Hepatocyte (in vitro differentiated cells): ENCODE results near the gene SNW1. TPM values are rescaled to one million over a fixed set of nuclear protein-coding genes. Genes with fewer than 3 reads are reported as not detected.
"Not testable (repeated sequence)": the region's sequence is repeated elsewhere in the genome, so short reads cannot be mapped to it uniquely, and the experiment has no call there.

Experiments
- DNase-seq: peaks from one replicate; pipeline ENCODE4 v3.0.0-alpha.2; 2016; ENCODE audit warnings: low spot score
- H2AFZ ChIP-seq: fragments of 200-600 bp; sonication (generic); 2 replicates; pipeline ENCODE4 v1.6.0; 2016; ENCODE audit warnings: antibody characterized with exemption, mild to moderate bottlenecking
- H3K27ac ChIP-seq: fragments of 200-600 bp; sonication (generic); 2 replicates; pipeline ENCODE4 v1.5.1; 2016; ENCODE audit warnings: mild to moderate bottlenecking
- H3K27me3 ChIP-seq: fragments of 200-600 bp; sonication (generic); 2 replicates; pipeline ENCODE4 v1.6.1; 2016
- H3K36me3 ChIP-seq: fragments of 200-600 bp; sonication (generic); replicated peaks from 2 replicates; pipeline ENCODE4 v1.5.1; 2016; ENCODE audit warnings: low read depth; ENCODE audit not compliant: insufficient read depth
- H3K4me1 ChIP-seq: fragments of 200-600 bp; sonication (generic); 2 replicates; pipeline ENCODE4 v1.5.1; 2016; ENCODE audit warnings: mild to moderate bottlenecking, moderate library complexity; ENCODE audit not compliant: insufficient read depth
- H3K4me2 ChIP-seq: fragments of 200-600 bp; sonication (generic); 2 replicates; pipeline ENCODE4 v1.6.0; 2016
- H3K4me3 ChIP-seq: fragments of 200-600 bp; sonication (generic); 2 replicates; pipeline ENCODE4 v1.5.1; 2016; ENCODE audit warnings: mild to moderate bottlenecking
- H3K79me2 ChIP-seq: fragments of 200-600 bp; sonication (generic); 2 replicates; pipeline ENCODE4 v1.6.0; 2017; ENCODE audit warnings: mild to moderate bottlenecking
- H3K9me2 ChIP-seq: fragments of 200-600 bp; sonication (generic); replicated peaks from 2 replicates; pipeline ENCODE4 v1.6.0; 2017; ENCODE audit warnings: mild to moderate bottlenecking; ENCODE audit not compliant: insufficient read depth
- H3K9me3 ChIP-seq: fragments of 200-600 bp; sonication (generic); 2 replicates; pipeline ENCODE4 v1.5.1; 2016; ENCODE audit warnings: low read depth, mild to moderate bottlenecking
- H4K20me1 ChIP-seq: fragments of 200-600 bp; sonication (generic); 2 replicates; pipeline ENCODE4 v1.6.0; 2016; ENCODE audit warnings: mild to moderate bottlenecking; ENCODE audit not compliant: insufficient read depth, poor library complexity, severe bottlenecking
- CTCF ChIP-seq: fragments of 200-600 bp; sonication (generic); IDR thresholded peaks from 2 replicates; pipeline ENCODE4 v1.5.1; 2016; ENCODE audit warnings: antibody characterized with exemption, mild to moderate bottlenecking; ENCODE audit not compliant: poor library complexity
- EZH2 ChIP-seq: fragments of 200-600 bp; sonication (generic); IDR thresholded peaks from 2 replicates; pipeline ENCODE4 v1.6.1; 2016; ENCODE audit warnings: antibody characterized with exemption, mild to moderate bottlenecking, borderline replicate concordance
- EZH2phosphoT487 ChIP-seq: fragments of 200-600 bp; sonication (generic); IDR thresholded peaks from one replicate; pipeline ENCODE4 v1.6.1; 2018; ENCODE audit warnings: antibody characterized with exemption, mild to moderate bottlenecking, low read depth, moderate library complexity; ENCODE audit not compliant: unreplicated experiment, severe bottlenecking
- whole genome bisulfite sequencing: methylation state at CpG from one replicate; pipeline ENCODE4 v1.1.6; 2016; ENCODE audit warnings: low lambda C conversion rate; ENCODE audit errors: missing lambda C conversion rate; 5-methylcytosine and 5-hydroxymethylcytosine counted together
- polyA plus RNA-seq: library from polyadenylated mRNA; unstranded; fragments of >200 nt; fragmentation: Nextera tagmentation; extraction: Ambion mirVana; gene quantifications from 2 replicates; pipeline ENCODE4 v1.2.1, GENCODE V29; 2016
- total RNA-seq: library from RNA; depleted of rRNA; stranded (reverse); fragments of >200 nt; gene quantifications from 2 replicates; pipeline ENCODE4 v1.2.3, GENCODE V29; 2014

Gene SNW1
- total and polyA plus RNA-seq, 2 experiments from 2014 or later: 47.7 to 54.0 TPM

- Histone ChIP-seq H3K36me3 (no peaks in the 10 kb centered on the region), H3K79me2 (peaks cover 40% of the 10 kb centered on the region), H3K27ac (peak overlapping the region; percentile 23), H2AFZ (peak overlapping the region; percentile 95), H3K4me1 (peaks cover 3% of the 10 kb centered on the region), H3K9me3 (no peaks in the 10 kb centered on the region), H3K27me3 (no peaks in the 10 kb centered on the region), H3K9me2 (no peaks in the 10 kb centered on the region), H3K4me3 (peak overlapping the region; percentile 54), H4K20me1 (peaks cover 25% of the 10 kb centered on the region), H3K4me2 (peak overlapping the region; percentile 79)
- WGBS: 6% methylated on average over 24 of the region's 24 CpGs
- TF ChIP-seq EZH2phosphoT487 (no peak), CTCF (peak; percentile 8), EZH2 (no peak)
- peak; percentile 11 for DNase-seq
Measured at GRCh38 chr14:77761205-77761931, 412 bp upstream of the SNW1 start.

- 77% methylated on average over 3 of the region's 3 CpGs for WGBS
- Histone ChIP-seq H4K20me1 (peaks cover 21% of the 10 kb centered on the region), H3K27me3 (no peaks in the 10 kb centered on the region), H3K4me1 (no peaks in the 10 kb centered on the region), H3K36me3 (no peaks in the 10 kb centered on the region), H3K27ac (no peak overlapping the region), H3K9me2 (no peaks in the 10 kb centered on the region), H3K4me3 (no peak overlapping the region), H3K9me3 (no peaks in the 10 kb centered on the region), H3K4me2 (no peak overlapping the region), H3K79me2 (peaks cover 50% of the 10 kb centered on the region), H2AFZ (no peak overlapping the region)
- no peak for TF ChIP-seq CTCF
- TF ChIP-seq EZH2phosphoT487: no peak
- no peak for TF ChIP-seq EZH2
- no peak for DNase-seq
Measured at GRCh38 chr14:77752799-77753516, 8.0 kb downstream of the SNW1 start.

GRCh38 chr14:77752266-77752665, 8.7 kb downstream of the SNW1 start:
- H4K20me1 ChIP-seq: peaks cover 17% of the 10 kb centered on the region
- no peaks in the 10 kb centered on the region for H3K4me1 ChIP-seq
- no peaks in the 10 kb centered on the region for H3K9me2 ChIP-seq
- no peak overlapping the region for H3K27ac ChIP-seq
- WGBS: 97% methylated on average over 2 of the region's 2 CpGs
- TF ChIP-seq CTCF (no peak), EZH2 (no peak), EZH2phosphoT487 (no peak)
- no peak overlapping the region for H3K4me3 ChIP-seq
- no peaks in the 10 kb centered on the region for H3K36me3 ChIP-seq
- peaks cover 44% of the 10 kb centered on the region for H3K79me2 ChIP-seq
- no peak overlapping the region for H2AFZ ChIP-seq
- no peaks in the 10 kb centered on the region for H3K9me3 ChIP-seq
- no peak for DNase-seq
- no peaks in the 10 kb centered on the region for H3K27me3 ChIP-seq
- H3K4me2 ChIP-seq: no peak overlapping the region

GRCh38 chr14:77747425-77747824, 13.5 kb downstream of the SNW1 start:
- not testable (repeated sequence) for H3K27ac ChIP-seq, H3K27me3 ChIP-seq, H2AFZ ChIP-seq, H3K4me2 ChIP-seq, H3K9me3 ChIP-seq, H3K36me3 ChIP-seq, H4K20me1 ChIP-seq, H3K9me2 ChIP-seq, DNase-seq, H3K4me3 ChIP-seq, H3K4me1 ChIP-seq
- H3K79me2 ChIP-seq: peaks cover 15% of the 10 kb centered on the region
- WGBS: 100% methylated on average over 12 of the region's 33 CpGs
